CD4-positive, alpha-beta T cell treated with Interleukin-2 at 100 ng/mL for 4 hours (primary cell): ENCODE measurements around the gene MBNL1.

ENCODE experiments used
- DNase-seq: peaks from one replicate; pipeline ENCODE4 v3.0.0-alpha.2; 2020; ENCODE audit warnings: low spot score

Gene MBNL1

GRCh38 chr3:152276681-152277080 is 8.0 kb downstream of the MBNL1 start:
- DNase-seq = no peak

GRCh38 chr3:152277198-152277597 is 8.5 kb downstream of the MBNL1 start:
- DNase-seq = no peak

- no peak for DNase-seq
These were observed 10.2 kb downstream of the MBNL1 start for GRCh38 chr3:152278756-152279427.

- no peak for DNase-seq
These were observed 10.8 kb downstream of the MBNL1 start for GRCh38 chr3:152279479-152279878.

GRCh38 chr3:152280539-152280938 is 11.8 kb downstream of the MBNL1 start:
- DNase-seq = no peak

GRCh38 chr3:152281133-152281713 is 12.5 kb downstream of the MBNL1 start:
- peak; percentile 29 for DNase-seq

GRCh38 chr3:152282813-152283212 is 14.1 kb downstream of the MBNL1 start:
- no peak for DNase-seq

- DNase-seq = no peak
These were observed 15.0 kb downstream of the MBNL1 start for GRCh38 chr3:152283492-152284381.

GRCh38 chr3:152284906-152285305 is 16.2 kb downstream of the MBNL1 start:
- peak; percentile 41 for DNase-seq

GRCh38 chr3:152285509-152285908 is 16.8 kb downstream of the MBNL1 start:
- no peak for DNase-seq

- DNase-seq = no peak
These were observed 19.3 kb downstream of the MBNL1 start for GRCh38 chr3:152287898-152288576.

GRCh38 chr3:152288681-152289080 is 20.0 kb downstream of the MBNL1 start:
- no peak for DNase-seq

GRCh38 chr3:152289708-152290107 is 21.0 kb downstream of the MBNL1 start:
- no peak for DNase-seq

- no peak for DNase-seq
These were observed 21.6 kb downstream of the MBNL1 start for GRCh38 chr3:152290374-152290773.

GRCh38 chr3:152291238-152291637 is 22.5 kb downstream of the MBNL1 start:
- no peak for DNase-seq

GRCh38 chr3:152291649-152292066 is 22.9 kb downstream of the MBNL1 start:
- peak; percentile 58 for DNase-seq

- DNase-seq = no peak
These were observed 23.6 kb downstream of the MBNL1 start for GRCh38 chr3:152292366-152292765.

GRCh38 chr3:152293347-152294006 is 24.7 kb downstream of the MBNL1 start:
- no peak for DNase-seq

GRCh38 chr3:152295344-152295743 is 26.6 kb downstream of the MBNL1 start:
- DNase-seq = no peak

- DNase-seq = no peak
These were observed 27.1 kb downstream of the MBNL1 start for GRCh38 chr3:152295806-152296205.

- DNase-seq = no peak
These were observed 27.7 kb downstream of the MBNL1 start for GRCh38 chr3:152296382-152296781.

GRCh38 chr3:152296971-152297370 is 28.2 kb downstream of the MBNL1 start:
- DNase-seq = no peak
